H1 (cell line): ENCODE measurements around the gene UNK.

Experiments
- CBX5 ChIP-seq: fragments of 300-800, 300-1000 bp; sonication (generic); IDR thresholded peaks from 2 replicates; pipeline ENCODE4 v1.7.1; 2016; ENCODE audit warnings: antibody characterized with exemption, low read length, low read depth
- CHD2 ChIP-seq: IDR thresholded peaks from 2 replicates; pipeline ENCODE4 v1.6.1; 2012; ENCODE audit warnings: low read length, improper control_type of control experiment
- CREB1 ChIP-seq: IDR thresholded peaks from 2 replicates; pipeline ENCODE4 v1.6.1; 2012; ENCODE audit warnings: inconsistent platforms
- CTCF ChIP-seq, 3 experiments: IDR thresholded peaks; 1 replicate in 2 of 3; 2 replicates in 1 of 3; pipeline versions ENCODE4 v1.5.1 to v1.6.1; 2011; ENCODE audit warnings: low read length in 3 of 3, mild to moderate bottlenecking in 3 of 3, inconsistent platforms in 2 of 3, low read depth in 1 of 3, moderate library complexity in 1 of 3; ENCODE audit not compliant: insufficient read depth in 1 of 3; ENCODE audit errors: control extremely low read depth in 1 of 3
- EP300 ChIP-seq, 2 experiments: IDR thresholded peaks; 1 replicate in 1 of 2; 2 replicates in 1 of 2; pipeline ENCODE4 v1.6.1; 2011 to 2012; ENCODE audit warnings: low read depth in 2 of 2, low read length in 2 of 2, mild to moderate bottlenecking in 2 of 2, borderline replicate concordance in 1 of 2, inconsistent platforms in 1 of 2, moderate library complexity in 1 of 2
- EZH2 ChIP-seq: fragments of 200-600 bp; sonication (generic); IDR thresholded peaks from 2 replicates; pipeline ENCODE4 v1.7.1; 2012; ENCODE audit warnings: low read depth, mild to moderate bottlenecking, moderate library complexity, low read length, inconsistent platforms; ENCODE audit not compliant: severe bottlenecking
- GABPA ChIP-seq: IDR thresholded peaks from 2 replicates; pipeline ENCODE4 v1.6.1; 2011; ENCODE audit warnings: mild to moderate bottlenecking, low read length, moderate library complexity, borderline replicate concordance; ENCODE audit not compliant: insufficient read depth
- JUND ChIP-seq: IDR thresholded peaks from 2 replicates; pipeline ENCODE4 v1.6.1; 2011; ENCODE audit warnings: mild to moderate bottlenecking, improper control_type of control experiment, low read length
- POLR2A ChIP-seq, 2 experiments: IDR thresholded peaks; 1 replicate in 1 of 2; 2 replicates in 1 of 2; pipeline ENCODE4 v1.6.1; 2011; ENCODE audit warnings: low read depth in 2 of 2, low read length in 2 of 2, mild to moderate bottlenecking in 2 of 2; ENCODE audit errors: control extremely low read depth in 1 of 2
- RAD21 ChIP-seq, 2 experiments: IDR thresholded peaks in 1 of 2; conservative IDR thresholded peaks in 1 of 2; 2 replicates each; pipeline ENCODE4 v1.6.1; 2011; ENCODE audit warnings: low read depth in 2 of 2, low read length in 2 of 2, improper control_type of control experiment in 1 of 2, inconsistent platforms in 1 of 2, mild to moderate bottlenecking in 1 of 2, moderate library complexity in 1 of 2
- RFX5 ChIP-seq: IDR thresholded peaks from 2 replicates; pipeline ENCODE4 v1.6.1; 2011; ENCODE audit warnings: low read depth, low read length, improper control_type of control experiment, borderline replicate concordance
- RNF2 ChIP-seq: fragments of 200-900, 300-1000 bp; sonication (generic); IDR thresholded peaks from 2 replicates; pipeline ENCODE4 v1.7.1; 2016; ENCODE audit warnings: borderline replicate concordance, low read depth, mild to moderate bottlenecking, antibody characterized with exemption, low read length; ENCODE audit not compliant: poor library complexity, severe bottlenecking; ENCODE audit errors: missing control alignments
- TAF1 ChIP-seq: IDR thresholded peaks from 2 replicates; pipeline ENCODE4 v1.6.1; 2011; ENCODE audit warnings: mild to moderate bottlenecking, low read depth, low read length
- YY1 ChIP-seq: IDR thresholded peaks from 2 replicates; pipeline ENCODE4 v1.6.1; 2011; ENCODE audit warnings: low read depth, mild to moderate bottlenecking, low read length

DNA sequence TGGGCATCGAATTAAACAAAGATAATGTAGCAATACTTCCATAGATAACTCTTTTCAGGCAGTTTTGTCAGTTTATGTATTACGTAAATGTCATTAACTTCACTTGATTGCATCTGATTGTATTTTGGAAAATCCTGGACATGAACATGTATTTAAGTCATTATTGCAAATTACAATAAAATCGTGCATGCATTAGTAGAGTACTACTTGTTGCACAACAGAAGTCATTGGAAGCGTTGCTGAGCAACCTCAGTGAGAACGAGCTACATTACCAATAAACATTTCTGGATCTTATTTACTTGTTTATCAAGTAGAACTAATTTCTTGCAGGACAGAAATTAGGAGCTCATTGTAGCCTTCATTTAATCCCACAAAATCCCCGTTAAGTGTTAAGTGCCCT is 6.6 kb downstream of the UNK start:
- TF ChIP-seq POLR2A (IDR thresholded peaks at IDR 0.05; ENCODE audit: control extremely low read depth in 1 of 2, low read depth in 2 of 2, low read length in 2 of 2) = no peak
- TF ChIP-seq EP300 (IDR thresholded peaks at IDR 0.05; ENCODE audit: borderline replicate concordance in 1 of 2, low read depth in 2 of 2, low read length in 2 of 2) = no peak
- TF ChIP-seq TAF1 = no peak
- no peak for TF ChIP-seq CTCF (IDR thresholded peaks at IDR 0.05; ENCODE audit: control extremely low read depth in 1 of 3, insufficient read depth in 1 of 3, low read depth in 1 of 3, low read length in 3 of 3)
- no peak for TF ChIP-seq CREB1
- no peak for TF ChIP-seq RAD21 (IDR thresholded peaks at IDR 0.05 in 1 of 2, conservative IDR thresholded peaks at IDR 0.05 in 1 of 2; ENCODE audit: low read depth in 2 of 2, low read length in 2 of 2)
- TF ChIP-seq YY1 = no peak
- TF ChIP-seq CBX5 = no peak
- TF ChIP-seq GABPA = no peak
- TF ChIP-seq EZH2 = no peak
- no peak for TF ChIP-seq RNF2
- no peak for TF ChIP-seq JUND
- no peak for TF ChIP-seq CHD2
- TF ChIP-seq RFX5 = no peak
